Progenitor cell of endocrine pancreas (in vitro differentiated cells): ENCODE results near the gene DSN1. TPM values are rescaled to one million over a fixed set of nuclear protein-coding genes. Genes with fewer than 3 reads are reported as not detected.
"Not testable (repeated sequence)": the region's sequence is repeated elsewhere in the genome, so short reads cannot be mapped to it uniquely, and the experiment has no call there.

Source experiments
- DNase-seq: peaks from one replicate; pipeline ENCODE4 v3.0.0; 2021; ENCODE audit warnings: low spot score; ENCODE audit not compliant: unreplicated experiment
- H3K27ac Mint-ChIP-seq: 2 replicates; pipeline ENCODE4 v1.8.0; 2021; ENCODE audit warnings: mild to moderate bottlenecking, moderate library complexity, mixed read lengths
- H3K27me3 Mint-ChIP-seq: 2 replicates; pipeline ENCODE4 v1.8.0; 2021; ENCODE audit warnings: mixed read lengths
- H3K36me3 Mint-ChIP-seq: 2 replicates; pipeline ENCODE4 v1.8.0; 2022; ENCODE audit warnings: mixed read lengths; ENCODE audit not compliant: insufficient read depth
- H3K4me1 Mint-ChIP-seq: 2 replicates; pipeline ENCODE4 v1.8.0; 2021; ENCODE audit warnings: low read depth, mixed read lengths
- H3K4me3 Mint-ChIP-seq: 2 replicates; pipeline ENCODE4 v1.8.0; 2021; ENCODE audit warnings: low read depth, mild to moderate bottlenecking, moderate library complexity, mixed read lengths
- H3K9me3 Mint-ChIP-seq: 2 replicates; pipeline ENCODE4 v1.8.0; 2021; ENCODE audit warnings: low read depth, mixed read lengths
- CTCF ChIP-seq: fragments of 200-600 bp; sonication (generic); IDR thresholded peaks from one replicate; pipeline ENCODE4 v1.5.0; 2021; ENCODE audit warnings: antibody characterized with exemption, mild to moderate bottlenecking; ENCODE audit not compliant: unreplicated experiment
- total RNA-seq: library from RNA; stranded (reverse); gene quantifications from 2 replicates; pipeline ENCODE4 v1.2.1, GENCODE V29; 2021

Gene DSN1
- total RNA-seq, 1 donor from 2014 or later, result 17.5 TPM

GRCh38 chr20:36802326-36803222 lies 29.0 kb upstream of the DSN1 start:
- Mint-ChIP-seq H3K27me3 (no peaks in the 10 kb centered on the region), H3K36me3 (peaks cover 20% of the 10 kb centered on the region), H3K4me1 (no peaks in the 10 kb centered on the region), H3K4me3 (no peak overlapping the region), H3K27ac (no peak overlapping the region), H3K9me3 (no peaks in the 10 kb centered on the region)
- no peak for TF ChIP-seq CTCF
- DNase-seq, result no peak

GRCh38 chr20:36800410-36800809 lies 26.8 kb upstream of the DSN1 start:
- Mint-ChIP-seq H3K36me3 (peaks cover 17% of the 10 kb centered on the region), H3K4me3 (no peak overlapping the region), H3K27ac (no peak overlapping the region), H3K27me3 (no peaks in the 10 kb centered on the region), H3K4me1 (no peaks in the 10 kb centered on the region), H3K9me3 (no peaks in the 10 kb centered on the region)
- DNase-seq, result no peak
- TF ChIP-seq CTCF, result no peak

GRCh38 chr20:36799313-36799712 lies 25.8 kb upstream of the DSN1 start:
- peaks cover 20% of the 10 kb centered on the region for H3K36me3 Mint-ChIP-seq
- not testable (repeated sequence) for H3K4me3 Mint-ChIP-seq, DNase-seq, H3K4me1 Mint-ChIP-seq, H3K27ac Mint-ChIP-seq, H3K9me3 Mint-ChIP-seq, H3K27me3 Mint-ChIP-seq

- no peak for TF ChIP-seq CTCF
- H3K4me3 Mint-ChIP-seq, result no peak overlapping the region
- no peaks in the 10 kb centered on the region for H3K9me3 Mint-ChIP-seq
- no peaks in the 10 kb centered on the region for H3K27me3 Mint-ChIP-seq
- no peaks in the 10 kb centered on the region for H3K4me1 Mint-ChIP-seq
- H3K36me3 Mint-ChIP-seq, result peaks cover 16% of the 10 kb centered on the region
- H3K27ac Mint-ChIP-seq, result no peak overlapping the region
- no peak for DNase-seq
These were observed 23.3 kb upstream of the DSN1 start for GRCh38 chr20:36796875-36797274.

GRCh38 chr20:36796117-36796516 lies 22.6 kb upstream of the DSN1 start:
- Mint-ChIP-seq H3K9me3 (no peaks in the 10 kb centered on the region), H3K4me1 (no peaks in the 10 kb centered on the region), H3K27ac (peak overlapping the region; percentile 52), H3K36me3 (peaks cover 21% of the 10 kb centered on the region), H3K4me3 (no peak overlapping the region), H3K27me3 (no peaks in the 10 kb centered on the region)
- no peak for DNase-seq
- TF ChIP-seq CTCF, result no peak

- H3K36me3 Mint-ChIP-seq, result peaks cover 21% of the 10 kb centered on the region
These were observed 22.1 kb upstream of the DSN1 start for GRCh38 chr20:36795691-36796090.

More at GRCh38 chr20:36795691-36796090, 22.1 kb upstream of the DSN1 start:
- no peaks in the 10 kb centered on the region for H3K9me3 Mint-ChIP-seq
- H3K27me3 Mint-ChIP-seq, result no peaks in the 10 kb centered on the region
- no peaks in the 10 kb centered on the region for H3K4me1 Mint-ChIP-seq
- H3K4me3 Mint-ChIP-seq, result no peak overlapping the region
- TF ChIP-seq CTCF, result no peak
- no peak overlapping the region for H3K27ac Mint-ChIP-seq
- no peak for DNase-seq
